ENCODE measurements around the gene GMEB2.
A peak's percentile ranks its signal among the peaks of the same experiment; 100 is the strongest.

Gene GMEB2

DNA sequence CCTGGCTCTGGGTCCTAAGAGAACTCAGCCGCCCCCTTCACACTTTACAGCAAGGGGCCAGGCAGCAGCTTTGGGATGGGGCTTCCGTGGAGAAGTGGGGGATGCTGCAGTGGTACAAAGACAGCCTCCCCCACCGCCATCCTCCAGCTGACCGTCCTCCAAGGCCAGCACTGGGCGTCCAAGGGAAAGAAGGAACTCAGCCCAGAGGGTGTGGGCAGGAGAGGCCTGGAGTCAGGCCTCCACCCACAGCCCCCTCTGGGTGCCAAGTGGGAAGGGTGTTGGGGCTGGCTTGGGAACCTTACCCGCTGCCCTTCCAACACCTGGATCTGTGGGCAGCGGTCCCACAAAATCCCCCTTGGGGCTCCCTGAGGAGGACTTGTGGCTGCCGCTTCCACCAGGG, 13.2 kb upstream of the GMEB2 start:
- WGBS (ENCODE audit: extremely low coverage, insufficient coverage, insufficient read length) = no CpG with 5 or more reads among the region's 8 CpGs
- Histone ChIP-seq H2BK120ac (ENCODE audit: insufficient read depth, low read length, poor library complexity) (no peak overlapping the region), H3K36me3 (ENCODE audit: control insufficient read depth in 1 of 2, insufficient read depth in 2 of 2, low read length in 2 of 2) (no peaks in the 10 kb centered on the region), H3K79me1 (ENCODE audit: low read length) (peaks cover 4% of the 10 kb centered on the region), H3K79me2 (ENCODE audit: control insufficient read depth, insufficient read depth, low read length, poor library complexity) (no peaks in the 10 kb centered on the region), H2AFZ (ENCODE audit: insufficient read depth, low read length, poor library complexity) (peak overlapping the region; percentile 40), H2BK5ac (ENCODE audit: low read depth, low read length, poor library complexity) (no peak overlapping the region), H3K4me2 (ENCODE audit: low read length) (no peak overlapping the region), H2BK12ac (ENCODE audit: low read length) (no peak overlapping the region), H3K27ac (ENCODE audit: low read depth, low read length) (no peak overlapping the region), H3K18ac (ENCODE audit: low read length) (no peak overlapping the region), H3K4me1 (ENCODE audit: control insufficient read depth in 1 of 2, insufficient read depth in 2 of 2, low read length in 2 of 2) (peaks cover 5 to 16% of the 10 kb centered on the region in 2 experiments), H3K9ac (ENCODE audit: low read length) (no peak overlapping the region), H2AK5ac (ENCODE audit: low read length) (no peak overlapping the region), H3K9me3 (ENCODE audit: insufficient read depth, low read depth, low read length) (peaks cover 2% of the 10 kb centered on the region), H4K8ac (ENCODE audit: low read depth, low read length) (no peak overlapping the region), H3K27me3 (ENCODE audit: insufficient read depth, low read length) (no peaks in the 10 kb centered on the region), H4K12ac (ENCODE audit: low read depth, low read length) (no peak overlapping the region), H3K14ac (ENCODE audit: low read length) (no peak overlapping the region), H3K4ac (ENCODE audit: low read depth, low read length) (no peak overlapping the region), H4K91ac (ENCODE audit: low read depth, low read length) (no peak overlapping the region), H3K4me3 (ENCODE audit: low read depth, low read length) (no peak overlapping the region), H3K23ac (ENCODE audit: low read length) (no peak overlapping the region)
- no peak for DNase-seq

DNA sequence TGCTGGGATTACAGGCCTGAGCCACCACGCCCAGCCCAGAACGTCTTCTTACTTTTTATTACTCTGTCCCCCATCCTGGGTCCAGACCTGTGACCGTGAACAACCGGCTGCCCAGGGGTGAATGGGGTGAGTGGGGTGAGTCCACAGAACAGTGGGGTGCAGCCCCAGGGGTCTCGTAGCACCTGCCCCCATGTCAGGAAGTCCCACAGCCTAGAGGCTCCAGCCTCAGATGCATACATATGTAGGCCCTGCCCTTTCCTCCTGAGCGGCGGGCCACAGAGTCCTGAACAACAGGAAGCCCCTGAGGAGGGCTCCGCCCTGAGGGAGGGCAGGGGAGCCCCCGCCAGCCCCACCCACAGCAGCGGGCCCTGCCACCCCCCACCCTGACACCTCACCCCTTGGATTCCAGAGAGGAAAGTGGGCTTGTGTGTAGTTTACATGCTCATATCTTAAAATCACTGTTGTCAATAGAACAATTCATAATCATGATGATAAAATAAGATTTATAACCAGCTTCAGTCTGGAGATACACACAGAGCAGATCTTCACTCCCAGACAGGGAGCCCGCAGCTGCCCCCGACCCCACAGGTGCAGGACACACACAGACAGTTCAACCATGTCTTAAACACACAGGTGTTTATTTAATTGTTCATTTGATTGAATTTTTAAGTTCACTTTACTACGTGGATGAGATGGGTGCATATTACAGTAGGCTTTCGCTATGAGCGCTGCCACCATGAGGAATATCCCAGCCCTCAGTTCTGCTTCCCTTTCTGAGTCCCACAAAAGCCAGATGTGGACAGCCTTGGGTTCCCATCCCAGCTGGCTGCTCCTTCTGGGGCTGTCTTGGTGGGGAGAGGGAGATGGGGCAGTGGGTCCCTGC, 12.4 kb upstream of the GMEB2 start:
- H3K27ac ChIP-seq (ENCODE audit: low read depth, low read length) = no peak overlapping the region
- peaks cover 5 to 16% of the 10 kb centered on the region in 2 experiments for H3K4me1 ChIP-seq (ENCODE audit: control insufficient read depth in 1 of 2, insufficient read depth in 2 of 2, low read length in 2 of 2)
- no peak overlapping the region for H2AK5ac ChIP-seq (ENCODE audit: low read length)
- no peak overlapping the region for H3K4me3 ChIP-seq (ENCODE audit: low read depth, low read length)
- no peak for DNase-seq
- H2AFZ ChIP-seq (ENCODE audit: insufficient read depth, low read length, poor library complexity) = no peak overlapping the region
- no peak overlapping the region for H3K14ac ChIP-seq (ENCODE audit: low read length)
- H3K4me2 ChIP-seq (ENCODE audit: low read length) = no peak overlapping the region
- no peak overlapping the region for H3K4ac ChIP-seq (ENCODE audit: low read depth, low read length)
- H3K79me1 ChIP-seq (ENCODE audit: low read length) = peaks cover 4% of the 10 kb centered on the region
- no peak overlapping the region for H4K91ac ChIP-seq (ENCODE audit: low read depth, low read length)
- H2BK120ac ChIP-seq (ENCODE audit: insufficient read depth, low read length, poor library complexity) = no peak overlapping the region
- no CpG with 5 or more reads among the region's 15 CpGs for WGBS (ENCODE audit: extremely low coverage, insufficient coverage, insufficient read length)
- no peaks in the 10 kb centered on the region for H3K27me3 ChIP-seq (ENCODE audit: insufficient read depth, low read length)
- H2BK5ac ChIP-seq (ENCODE audit: low read depth, low read length, poor library complexity) = no peak overlapping the region
- H4K8ac ChIP-seq (ENCODE audit: low read depth, low read length) = no peak overlapping the region
- no peak overlapping the region for H3K18ac ChIP-seq (ENCODE audit: low read length)
- no peaks in the 10 kb centered on the region for H3K79me2 ChIP-seq (ENCODE audit: control insufficient read depth, insufficient read depth, low read length, poor library complexity)
- no peak overlapping the region for H2BK12ac ChIP-seq (ENCODE audit: low read length)
- H3K36me3 ChIP-seq (ENCODE audit: control insufficient read depth in 1 of 2, insufficient read depth in 2 of 2, low read length in 2 of 2) = no peaks in the 10 kb centered on the region
- no peak overlapping the region for H4K12ac ChIP-seq (ENCODE audit: low read depth, low read length)
- no peak overlapping the region for H3K23ac ChIP-seq (ENCODE audit: low read length)
- H3K9me3 ChIP-seq (ENCODE audit: insufficient read depth, low read depth, low read length) = peaks cover 2% of the 10 kb centered on the region
- H3K9ac ChIP-seq (ENCODE audit: low read length) = no peak overlapping the region

DNA sequence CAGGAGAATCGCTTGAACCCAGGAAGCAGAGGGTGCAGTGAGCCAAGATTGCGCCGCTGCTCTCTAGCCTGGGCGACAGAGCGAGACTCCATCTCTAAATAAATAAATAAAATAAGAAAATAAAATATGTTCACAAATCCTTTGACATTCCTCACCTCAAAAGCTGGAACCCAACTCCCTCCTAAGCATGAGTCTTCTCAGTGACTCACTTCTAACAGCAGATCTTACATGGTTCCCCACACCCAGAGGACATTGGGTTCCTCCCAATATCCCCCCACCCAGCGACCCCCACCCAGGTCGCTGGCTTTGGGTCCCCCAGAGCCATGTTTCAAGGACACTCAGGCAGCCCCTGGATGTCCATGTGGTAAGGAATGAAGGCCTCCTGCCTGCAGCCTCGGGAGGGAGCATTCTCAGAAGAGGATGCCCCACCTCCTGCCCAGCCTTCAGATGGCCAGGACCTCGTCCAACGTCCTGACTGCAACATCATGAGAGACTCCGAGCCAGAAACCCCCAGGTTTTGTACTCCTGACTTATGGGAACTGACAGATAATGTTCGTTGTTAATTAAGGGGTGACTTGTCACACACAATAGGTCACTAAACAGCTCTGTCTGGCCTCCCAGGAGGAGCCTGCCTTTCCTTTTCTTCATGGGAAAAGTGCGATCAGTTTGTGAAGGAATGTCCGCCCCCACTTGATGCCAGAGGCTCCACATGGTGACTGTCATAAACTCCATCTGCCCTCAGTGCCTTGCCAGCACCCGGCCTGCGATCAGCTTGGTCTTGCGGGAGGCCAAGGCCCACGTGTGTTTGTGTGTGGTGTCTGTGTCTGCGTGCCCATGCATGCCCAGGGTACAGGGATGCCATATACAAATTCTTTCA, 10.1 kb upstream of the GMEB2 start:
- Histone ChIP-seq H3K27ac (ENCODE audit: low read depth, low read length) (no peak overlapping the region), H4K91ac (ENCODE audit: low read depth, low read length) (no peak overlapping the region), H3K23ac (ENCODE audit: low read length) (no peak overlapping the region), H2BK5ac (ENCODE audit: low read depth, low read length, poor library complexity) (no peak overlapping the region), H3K9me3 (ENCODE audit: insufficient read depth, low read depth, low read length) (peaks cover 2% of the 10 kb centered on the region), H4K8ac (ENCODE audit: low read depth, low read length) (no peak overlapping the region), H3K36me3 (ENCODE audit: control insufficient read depth in 1 of 2, insufficient read depth in 2 of 2, low read length in 2 of 2) (no peaks in the 10 kb centered on the region), H2BK12ac (ENCODE audit: low read length) (no peak overlapping the region), H3K27me3 (ENCODE audit: insufficient read depth, low read length) (no peaks in the 10 kb centered on the region), H2BK120ac (ENCODE audit: insufficient read depth, low read length, poor library complexity) (no peak overlapping the region), H3K79me2 (ENCODE audit: control insufficient read depth, insufficient read depth, low read length, poor library complexity) (no peaks in the 10 kb centered on the region), H3K18ac (ENCODE audit: low read length) (no peak overlapping the region), H3K14ac (ENCODE audit: low read length) (no peak overlapping the region), H3K4me3 (ENCODE audit: low read depth, low read length) (no peak overlapping the region), H4K12ac (ENCODE audit: low read depth, low read length) (no peak overlapping the region), H3K4me2 (ENCODE audit: low read length) (no peak overlapping the region), H2AFZ (ENCODE audit: insufficient read depth, low read length, poor library complexity) (no peak overlapping the region), H3K9ac (ENCODE audit: low read length) (no peak overlapping the region), H3K4ac (ENCODE audit: low read depth, low read length) (no peak overlapping the region), H3K79me1 (ENCODE audit: low read length) (peaks cover 3% of the 10 kb centered on the region), H3K4me1 (ENCODE audit: control insufficient read depth in 1 of 2, insufficient read depth in 2 of 2, low read length in 2 of 2) (peaks cover 0 to 5% of the 10 kb centered on the region in 2 experiments), H2AK5ac (ENCODE audit: low read length) (no peak overlapping the region)
- DNase-seq = no peak
- WGBS (ENCODE audit: extremely low coverage, insufficient coverage, insufficient read length) = no CpG with 5 or more reads among the region's 19 CpGs

GRCh38 chr20:63635431-63636141, 8.7 kb upstream of the GMEB2 start:
- Histone ChIP-seq H3K9ac (ENCODE audit: low read length) (no peak overlapping the region), H4K91ac (ENCODE audit: low read depth, low read length) (no peak overlapping the region), H2BK120ac (ENCODE audit: insufficient read depth, low read length, poor library complexity) (no peak overlapping the region), H3K9me3 (ENCODE audit: insufficient read depth, low read depth, low read length) (peaks cover 2% of the 10 kb centered on the region), H3K4me1 (ENCODE audit: control insufficient read depth in 1 of 2, insufficient read depth in 2 of 2, low read length in 2 of 2) (peaks cover 0 to 6% of the 10 kb centered on the region in 2 experiments), H3K27ac (ENCODE audit: low read depth, low read length) (no peak overlapping the region), H3K4ac (ENCODE audit: low read depth, low read length) (no peak overlapping the region), H3K14ac (ENCODE audit: low read length) (no peak overlapping the region), H4K8ac (ENCODE audit: low read depth, low read length) (no peak overlapping the region), H2AK5ac (ENCODE audit: low read length) (no peak overlapping the region), H3K23ac (ENCODE audit: low read length) (peak overlapping the region; percentile 35), H3K79me2 (ENCODE audit: control insufficient read depth, insufficient read depth, low read length, poor library complexity) (no peaks in the 10 kb centered on the region), H4K12ac (ENCODE audit: low read depth, low read length) (no peak overlapping the region), H3K27me3 (ENCODE audit: insufficient read depth, low read length) (no peaks in the 10 kb centered on the region), H2AFZ (ENCODE audit: insufficient read depth, low read length, poor library complexity) (no peak overlapping the region), H2BK12ac (ENCODE audit: low read length) (no peak overlapping the region), H3K4me3 (ENCODE audit: low read depth, low read length) (peak overlapping the region; percentile 37), H3K36me3 (ENCODE audit: control insufficient read depth in 1 of 2, insufficient read depth in 2 of 2, low read length in 2 of 2) (no peaks in the 10 kb centered on the region), H2BK5ac (ENCODE audit: low read depth, low read length, poor library complexity) (no peak overlapping the region), H3K18ac (ENCODE audit: low read length) (no peak overlapping the region), H3K79me1 (ENCODE audit: low read length) (no peaks in the 10 kb centered on the region), H3K4me2 (ENCODE audit: low read length) (no peak overlapping the region)
- no peak for DNase-seq
- no CpG with 5 or more reads among the region's 15 CpGs for WGBS (ENCODE audit: extremely low coverage, insufficient coverage, insufficient read length)
